Measurements from ENCODE around the gene PLCB3. TPM values are rescaled to one million over a fixed set of nuclear protein-coding genes. Genes with fewer than 3 reads are reported as not detected.
A peak's percentile ranks its signal among the peaks of the same experiment; 100 is the strongest.

Gene PLCB3
- total and polyA plus RNA-seq, 2 of the 13 experiments (the other 11 are each of a cell fraction or from before 2014, with no cell fraction given): 7.5 to 13.8 TPM

DNA sequence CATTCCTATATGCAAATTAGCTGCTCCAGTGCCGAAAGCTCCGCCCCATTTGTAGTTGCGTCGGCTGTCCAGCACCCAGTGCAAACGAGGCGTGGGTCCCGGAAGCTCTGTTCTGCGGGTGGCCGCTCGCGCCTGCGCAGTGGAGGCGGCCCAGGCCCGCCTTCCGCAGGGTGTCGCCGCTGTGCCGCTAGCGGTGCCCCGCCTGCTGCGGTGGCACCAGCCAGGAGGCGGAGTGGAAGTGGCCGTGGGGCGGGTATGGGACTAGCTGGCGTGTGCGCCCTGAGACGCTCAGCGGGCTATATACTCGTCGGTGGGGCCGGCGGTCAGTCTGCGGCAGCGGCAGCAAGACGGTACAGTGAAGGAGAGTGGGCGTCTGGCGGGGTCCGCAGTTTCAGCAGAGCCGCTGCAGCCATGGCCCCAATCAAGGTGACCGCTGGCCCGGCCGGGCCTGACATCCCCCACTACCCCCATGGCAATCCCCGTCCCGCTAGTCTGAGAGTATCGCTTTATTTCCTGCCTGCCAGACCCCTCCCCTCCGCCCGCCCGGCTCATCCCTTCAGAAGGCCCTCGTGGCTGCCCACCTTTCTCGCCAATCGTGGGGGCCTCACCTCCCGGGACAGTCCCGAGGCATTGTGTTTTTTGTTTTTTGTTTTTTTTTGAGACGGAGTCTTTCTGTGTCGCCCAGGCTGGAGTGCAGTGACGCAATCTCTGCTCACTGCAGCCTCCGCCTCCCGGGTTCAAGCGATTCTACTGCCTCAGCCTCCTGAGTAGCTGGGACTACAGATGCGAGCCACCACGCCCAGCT is 66.8 kb downstream of the PLCB3 start, which contains the start of gene PRDX5 (continued):
- TF ChIP-seq, protein P1, sequence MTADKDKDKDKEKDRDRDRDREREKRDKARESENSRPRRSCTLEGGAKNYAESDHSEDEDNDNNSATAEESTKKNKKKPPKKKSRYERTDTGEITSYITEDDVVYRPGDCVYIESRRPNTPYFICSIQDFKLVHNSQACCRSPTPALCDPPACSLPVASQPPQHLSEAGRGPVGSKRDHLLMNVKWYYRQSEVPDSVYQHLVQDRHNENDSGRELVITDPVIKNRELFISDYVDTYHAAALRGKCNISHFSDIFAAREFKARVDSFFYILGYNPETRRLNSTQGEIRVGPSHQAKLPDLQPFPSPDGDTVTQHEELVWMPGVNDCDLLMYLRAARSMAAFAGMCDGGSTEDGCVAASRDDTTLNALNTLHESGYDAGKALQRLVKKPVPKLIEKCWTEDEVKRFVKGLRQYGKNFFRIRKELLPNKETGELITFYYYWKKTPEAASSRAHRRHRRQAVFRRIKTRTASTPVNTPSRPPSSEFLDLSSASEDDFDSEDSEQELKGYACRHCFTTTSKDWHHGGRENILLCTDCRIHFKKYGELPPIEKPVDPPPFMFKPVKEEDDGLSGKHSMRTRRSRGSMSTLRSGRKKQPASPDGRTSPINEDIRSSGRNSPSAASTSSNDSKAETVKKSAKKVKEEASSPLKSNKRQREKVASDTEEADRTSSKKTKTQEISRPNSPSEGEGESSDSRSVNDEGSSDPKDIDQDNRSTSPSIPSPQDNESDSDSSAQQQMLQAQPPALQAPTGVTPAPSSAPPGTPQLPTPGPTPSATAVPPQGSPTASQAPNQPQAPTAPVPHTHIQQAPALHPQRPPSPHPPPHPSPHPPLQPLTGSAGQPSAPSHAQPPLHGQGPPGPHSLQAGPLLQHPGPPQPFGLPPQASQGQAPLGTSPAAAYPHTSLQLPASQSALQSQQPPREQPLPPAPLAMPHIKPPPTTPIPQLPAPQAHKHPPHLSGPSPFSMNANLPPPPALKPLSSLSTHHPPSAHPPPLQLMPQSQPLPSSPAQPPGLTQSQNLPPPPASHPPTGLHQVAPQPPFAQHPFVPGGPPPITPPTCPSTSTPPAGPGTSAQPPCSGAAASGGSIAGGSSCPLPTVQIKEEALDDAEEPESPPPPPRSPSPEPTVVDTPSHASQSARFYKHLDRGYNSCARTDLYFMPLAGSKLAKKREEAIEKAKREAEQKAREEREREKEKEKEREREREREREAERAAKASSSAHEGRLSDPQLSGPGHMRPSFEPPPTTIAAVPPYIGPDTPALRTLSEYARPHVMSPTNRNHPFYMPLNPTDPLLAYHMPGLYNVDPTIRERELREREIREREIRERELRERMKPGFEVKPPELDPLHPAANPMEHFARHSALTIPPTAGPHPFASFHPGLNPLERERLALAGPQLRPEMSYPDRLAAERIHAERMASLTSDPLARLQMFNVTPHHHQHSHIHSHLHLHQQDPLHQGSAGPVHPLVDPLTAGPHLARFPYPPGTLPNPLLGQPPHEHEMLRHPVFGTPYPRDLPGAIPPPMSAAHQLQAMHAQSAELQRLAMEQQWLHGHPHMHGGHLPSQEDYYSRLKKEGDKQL (CRISPR knock-in tag; IDR thresholded peaks at IDR 0.05; ENCODE audit: low read depth): peak; percentile 29; the same call in 1 of the 2 replicates
- TF ChIP-seq KDM1A (CRISPR knock-in tag; IDR thresholded peaks at IDR 0.05) (no peak), PHF8 (CRISPR knock-in tag; IDR thresholded peaks at IDR 0.05) (peak; percentile 78), EZH2 (conservative IDR thresholded peaks at IDR 0.05; ENCODE audit: low read depth, low read length) (no peak), KLF6 (CRISPR knock-in tag; IDR thresholded peaks at IDR 0.05) (no peak), ZNF777 (CRISPR knock-in tag; IDR thresholded peaks at IDR 0.05) (0 out of 2 replicates have a peak, but pooled peaks have one; percentile 27), ZFP1 (CRISPR knock-in tag; IDR thresholded peaks at IDR 0.05) (no peak), CENPX (CRISPR knock-in tag; IDR thresholded peaks at IDR 0.05) (no peak), SMYD3 (CRISPR knock-in tag; IDR thresholded peaks at IDR 0.05) (no peak), HMG20B (CRISPR knock-in tag; conservative IDR thresholded peaks at IDR 0.05) (no peak), ZSCAN12 (CRISPR knock-in tag; IDR thresholded peaks at IDR 0.05) (no peak), FOXJ3 (CRISPR knock-in tag; IDR thresholded peaks at IDR 0.05; ENCODE audit: borderline replicate concordance) (no peak), SP4 (CRISPR knock-in tag; IDR thresholded peaks at IDR 0.05) (0 out of 2 replicates have a peak, but pooled peaks have one; percentile 2), KLF11 (CRISPR knock-in tag; IDR thresholded peaks at IDR 0.05) (no peak), ZFX (CRISPR knock-in tag; IDR thresholded peaks at IDR 0.05; ENCODE audit: low read depth) (peak; percentile 56), ZNF3 (CRISPR knock-in tag; IDR thresholded peaks at IDR 0.05) (no peak), EED (CRISPR knock-in tag; IDR thresholded peaks at IDR 0.05) (peak; percentile 42; the same call in 1 of the 2 replicates), GATA4 (IDR thresholded peaks at IDR 0.05; ENCODE audit: borderline replicate concordance, low read depth) (0 out of 2 replicates have a peak, but pooled peaks have one; percentile 20), ZFP90 (CRISPR knock-in tag; IDR thresholded peaks at IDR 0.05; ENCODE audit: borderline replicate concordance) (no peak; the same call in 1 of the 2 replicates), CBX1 (IDR thresholded peaks at IDR 0.05; ENCODE audit: low read depth) (peak; percentile 88), PHF5A (CRISPR knock-in tag; IDR thresholded peaks at IDR 0.05; ENCODE audit: low read depth, unreplicated experiment) (no peak), KMT2B (CRISPR knock-in tag; IDR thresholded peaks at IDR 0.05) (no peak; the same call in 1 of the 2 replicates)
- TF ChIP-seq, protein P2, sequence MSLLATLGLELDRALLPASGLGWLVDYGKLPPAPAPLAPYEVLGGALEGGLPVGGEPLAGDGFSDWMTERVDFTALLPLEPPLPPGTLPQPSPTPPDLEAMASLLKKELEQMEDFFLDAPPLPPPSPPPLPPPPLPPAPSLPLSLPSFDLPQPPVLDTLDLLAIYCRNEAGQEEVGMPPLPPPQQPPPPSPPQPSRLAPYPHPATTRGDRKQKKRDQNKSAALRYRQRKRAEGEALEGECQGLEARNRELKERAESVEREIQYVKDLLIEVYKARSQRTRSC (CRISPR knock-in tag; IDR thresholded peaks at IDR 0.05; ENCODE audit: low read depth): 0 out of 2 replicates have a peak, but pooled peaks have one; percentile 46
- TF ChIP-seq, protein P3, sequence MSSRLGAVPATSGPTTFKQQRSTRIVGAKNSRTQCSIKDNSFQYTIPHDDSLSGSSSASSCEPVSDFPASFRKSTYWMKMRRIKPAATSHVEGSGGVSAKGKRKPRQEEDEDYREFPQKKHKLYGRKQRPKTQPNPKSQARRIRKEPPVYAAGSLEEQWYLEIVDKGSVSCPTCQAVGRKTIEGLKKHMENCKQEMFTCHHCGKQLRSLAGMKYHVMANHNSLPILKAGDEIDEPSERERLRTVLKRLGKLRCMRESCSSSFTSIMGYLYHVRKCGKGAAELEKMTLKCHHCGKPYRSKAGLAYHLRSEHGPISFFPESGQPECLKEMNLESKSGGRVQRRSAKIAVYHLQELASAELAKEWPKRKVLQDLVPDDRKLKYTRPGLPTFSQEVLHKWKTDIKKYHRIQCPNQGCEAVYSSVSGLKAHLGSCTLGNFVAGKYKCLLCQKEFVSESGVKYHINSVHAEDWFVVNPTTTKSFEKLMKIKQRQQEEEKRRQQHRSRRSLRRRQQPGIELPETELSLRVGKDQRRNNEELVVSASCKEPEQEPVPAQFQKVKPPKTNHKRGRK (CRISPR knock-in tag; IDR thresholded peaks at IDR 0.05): no peak
